Vagina (tissue), 2 donors: ENCODE measurements around the gene SURF1.

Source experiments
- POLR2A ChIP-seq, 2 donors: fragments of 450-650 bp; IDR thresholded peaks; one replicate each; pipeline ENCODE4 v1.6.1; 2017; ENCODE audit warnings: antibody characterized with exemption in 2 of 2, mild to moderate bottlenecking in 2 of 2, moderate library complexity in 2 of 2
- POLR2AphosphoS5 ChIP-seq, 2 donors: sonication (generic); formaldehyde crosslinking; IDR thresholded peaks; one replicate each; pipeline ENCODE4 v1.9.0; 2017; ENCODE audit warnings: antibody characterized with exemption in 2 of 2, mild to moderate bottlenecking in 2 of 2, low read depth in 1 of 2; ENCODE audit not compliant: insufficient read depth in 1 of 2
- TF ChIP-seq, protein P1 (sequence below), 3 experiments: fragments of 450-650 bp in 2 of 3; fragments of 200-600 bp in 1 of 3; sonication (generic) in 1 of 3; IDR thresholded peaks; one replicate each; pipeline ENCODE4 v1.5.1; 2017 to 2019; ENCODE audit warnings: antibody characterized with exemption in 3 of 3, mild to moderate bottlenecking in 2 of 3, moderate library complexity in 2 of 3

DNA sequence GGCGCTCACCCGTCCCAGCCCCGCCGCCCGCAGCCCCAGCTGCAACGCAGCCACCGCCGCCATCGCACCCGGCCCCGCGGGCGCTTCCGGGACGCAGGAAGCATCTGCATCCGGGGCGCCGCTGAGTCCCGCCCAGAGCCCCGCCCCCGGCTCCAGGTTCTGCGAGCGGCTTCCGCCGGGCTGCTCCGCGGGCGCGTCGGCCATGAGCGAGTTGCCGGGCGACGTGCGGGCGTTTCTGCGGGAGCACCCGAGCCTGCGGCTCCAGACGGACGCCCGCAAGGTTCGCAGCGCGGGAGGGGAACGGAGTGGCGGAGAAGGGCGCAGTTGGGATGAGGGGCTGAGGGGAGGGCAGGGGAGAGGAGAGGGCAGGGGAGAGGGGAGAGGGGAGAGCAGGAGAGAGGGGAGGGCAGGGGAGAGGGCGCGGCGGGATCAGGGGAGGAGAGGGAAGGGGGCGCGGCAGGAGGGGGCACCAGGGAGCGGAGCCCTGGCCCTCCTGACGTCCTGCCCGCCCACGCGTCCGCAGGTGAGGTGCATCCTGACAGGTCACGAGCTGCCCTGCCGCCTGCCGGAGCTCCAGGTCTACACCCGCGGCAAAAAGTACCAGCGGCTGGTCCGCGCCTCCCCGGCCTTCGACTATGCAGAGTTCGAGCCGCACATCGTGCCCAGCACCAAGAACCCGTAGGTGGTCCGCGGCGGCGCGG, at the start of gene SURF1, which contains the start of gene SURF2:
- TF ChIP-seq POLR2A (IDR thresholded peaks at IDR 0.05) (peak in 1 of 2 donors; percentile 35), POLR2AphosphoS5 (IDR thresholded peaks at IDR 0.05; ENCODE audit: insufficient read depth in 1 of 2, low read depth in 1 of 2) (peak in 1 of 2 donors; percentile 35)
- TF ChIP-seq, protein P1, sequence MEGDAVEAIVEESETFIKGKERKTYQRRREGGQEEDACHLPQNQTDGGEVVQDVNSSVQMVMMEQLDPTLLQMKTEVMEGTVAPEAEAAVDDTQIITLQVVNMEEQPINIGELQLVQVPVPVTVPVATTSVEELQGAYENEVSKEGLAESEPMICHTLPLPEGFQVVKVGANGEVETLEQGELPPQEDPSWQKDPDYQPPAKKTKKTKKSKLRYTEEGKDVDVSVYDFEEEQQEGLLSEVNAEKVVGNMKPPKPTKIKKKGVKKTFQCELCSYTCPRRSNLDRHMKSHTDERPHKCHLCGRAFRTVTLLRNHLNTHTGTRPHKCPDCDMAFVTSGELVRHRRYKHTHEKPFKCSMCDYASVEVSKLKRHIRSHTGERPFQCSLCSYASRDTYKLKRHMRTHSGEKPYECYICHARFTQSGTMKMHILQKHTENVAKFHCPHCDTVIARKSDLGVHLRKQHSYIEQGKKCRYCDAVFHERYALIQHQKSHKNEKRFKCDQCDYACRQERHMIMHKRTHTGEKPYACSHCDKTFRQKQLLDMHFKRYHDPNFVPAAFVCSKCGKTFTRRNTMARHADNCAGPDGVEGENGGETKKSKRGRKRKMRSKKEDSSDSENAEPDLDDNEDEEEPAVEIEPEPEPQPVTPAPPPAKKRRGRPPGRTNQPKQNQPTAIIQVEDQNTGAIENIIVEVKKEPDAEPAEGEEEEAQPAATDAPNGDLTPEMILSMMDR (IDR thresholded peaks at IDR 0.05) = no peak
